Measurements from ENCODE around the gene RECQL5.

DNA sequence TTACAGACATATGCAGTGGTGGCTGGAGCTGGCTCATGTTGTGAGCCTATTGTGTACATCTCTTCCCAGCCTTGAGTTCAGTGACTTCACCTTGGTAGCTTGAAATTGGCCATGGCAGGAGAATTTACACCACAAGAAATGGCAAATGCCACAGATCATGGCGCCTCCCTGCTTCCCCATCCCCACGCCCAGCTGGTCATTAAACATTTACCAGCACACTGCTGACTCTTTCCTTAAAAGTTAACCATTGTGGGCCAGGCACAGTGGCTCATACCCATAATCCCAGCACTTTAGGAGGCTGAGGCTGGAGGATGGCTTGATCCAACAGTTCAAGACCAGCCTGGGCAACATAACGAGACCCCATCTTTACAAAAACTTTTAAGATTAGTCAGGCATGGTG lies 31.7 kb upstream of the RECQL5 start:
- TF ChIP-seq, protein P1, sequence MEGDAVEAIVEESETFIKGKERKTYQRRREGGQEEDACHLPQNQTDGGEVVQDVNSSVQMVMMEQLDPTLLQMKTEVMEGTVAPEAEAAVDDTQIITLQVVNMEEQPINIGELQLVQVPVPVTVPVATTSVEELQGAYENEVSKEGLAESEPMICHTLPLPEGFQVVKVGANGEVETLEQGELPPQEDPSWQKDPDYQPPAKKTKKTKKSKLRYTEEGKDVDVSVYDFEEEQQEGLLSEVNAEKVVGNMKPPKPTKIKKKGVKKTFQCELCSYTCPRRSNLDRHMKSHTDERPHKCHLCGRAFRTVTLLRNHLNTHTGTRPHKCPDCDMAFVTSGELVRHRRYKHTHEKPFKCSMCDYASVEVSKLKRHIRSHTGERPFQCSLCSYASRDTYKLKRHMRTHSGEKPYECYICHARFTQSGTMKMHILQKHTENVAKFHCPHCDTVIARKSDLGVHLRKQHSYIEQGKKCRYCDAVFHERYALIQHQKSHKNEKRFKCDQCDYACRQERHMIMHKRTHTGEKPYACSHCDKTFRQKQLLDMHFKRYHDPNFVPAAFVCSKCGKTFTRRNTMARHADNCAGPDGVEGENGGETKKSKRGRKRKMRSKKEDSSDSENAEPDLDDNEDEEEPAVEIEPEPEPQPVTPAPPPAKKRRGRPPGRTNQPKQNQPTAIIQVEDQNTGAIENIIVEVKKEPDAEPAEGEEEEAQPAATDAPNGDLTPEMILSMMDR (IDR thresholded peaks at IDR 0.05): no peak
- TF ChIP-seq POLR2A (IDR thresholded peaks at IDR 0.05): no peak
